ENCODE measurements around the gene IL1RAP. TPM values are rescaled to one million over a fixed set of nuclear protein-coding genes. Genes with fewer than 3 reads are reported as not detected.

Gene IL1RAP
- polyA plus RNA-seq, 3 donors = 8.0 to 12.6 (median 11.8) TPM

GRCh38 chr3:190680691-190681090 lies 166.8 kb downstream of the IL1RAP start:
- H3K79me2 ChIP-seq (ENCODE audit: insufficient read depth, low read length) = no peaks in the 10 kb centered on the region
- Mint-ChIP-seq H3K36me3 (no peaks in the 10 kb centered on the region), H3K9me3 (peaks cover 0 to 17% (median 10%) of the 10 kb centered on the region in 7 donors), H3K4me1 (peaks cover 1% of the 10 kb centered on the region), H3K27ac (no peak overlapping the region), H3K4me3 (no peak overlapping the region), H3K27me3 (ENCODE audit: low read depth in 3 of 3) (no peaks in the 10 kb centered on the region)
- H3K9ac ChIP-seq (ENCODE audit: insufficient read depth, low read length, poor library complexity, severe bottlenecking) = no peak overlapping the region
- no peaks in the 10 kb centered on the region for H3K27me3 ChIP-seq (ENCODE audit: control insufficient read depth in 2 of 2, insufficient read depth in 2 of 2, low read length in 2 of 2)
- H3K4me3 ChIP-seq (replicated peaks in 1 of 3; ENCODE audit: low read depth in 2 of 3, low read length in 3 of 3) = no peak overlapping the region
- WGBS (ENCODE audit: insufficient coverage) = 92% methylated on average over 2 of the region's 5 CpGs
- no peak overlapping the region for H3K4me2 ChIP-seq (replicated peaks; ENCODE audit: extremely low read depth, low read length, poor library complexity, severe bottlenecking)
- H3K9me3 ChIP-seq (replicated peaks in 1 of 2; ENCODE audit: control insufficient read depth in 1 of 2, insufficient read depth in 1 of 2, low read length in 2 of 2) = peaks cover 8 to 9% of the 10 kb centered on the region in 2 donors
- no peak overlapping the region for H2AFZ ChIP-seq (ENCODE audit: insufficient read depth, low read depth, low read length, poor library complexity, severe bottlenecking)
- H3K27ac ChIP-seq (ENCODE audit: low read depth in 1 of 2, low read length in 2 of 2) = no peak overlapping the region
- TF ChIP-seq CTCF (IDR thresholded peaks at IDR 0.05) = no peak
- no peak for DNase-seq
- no peaks in the 10 kb centered on the region for H4K20me1 ChIP-seq (ENCODE audit: insufficient read depth, low read length)
- no peaks in the 10 kb centered on the region for H3K36me3 ChIP-seq (replicated peaks in 1 of 2; ENCODE audit: control insufficient read depth in 1 of 2, insufficient read depth in 2 of 2, low read length in 2 of 2)
- intact Hi-C loops (cut with micrococcal nuclease) = no loop called here
- no peaks in the 10 kb centered on the region for H3K4me1 ChIP-seq (ENCODE audit: control insufficient read depth in 1 of 2, insufficient read depth in 2 of 2, low read length in 2 of 2)

- no peak for TF ChIP-seq CTCF (IDR thresholded peaks at IDR 0.05)
- no peak overlapping the region for H3K4me2 ChIP-seq (replicated peaks; ENCODE audit: extremely low read depth, low read length, poor library complexity, severe bottlenecking)
- no peaks in the 10 kb centered on the region for H3K9me3 ChIP-seq (replicated peaks in 1 of 2; ENCODE audit: control insufficient read depth in 1 of 2, insufficient read depth in 1 of 2, low read length in 2 of 2)
- intact Hi-C loops (cut with micrococcal nuclease) = no loop called here
- no peaks in the 10 kb centered on the region for H3K27me3 ChIP-seq (ENCODE audit: control insufficient read depth in 2 of 2, insufficient read depth in 2 of 2, low read length in 2 of 2)
- no peaks in the 10 kb centered on the region for H3K4me1 ChIP-seq (ENCODE audit: control insufficient read depth in 1 of 2, insufficient read depth in 2 of 2, low read length in 2 of 2)
- no CpG with 5 or more reads among the region's 7 CpGs for WGBS (ENCODE audit: insufficient coverage)
- Mint-ChIP-seq H3K4me1 (no peaks in the 10 kb centered on the region), H3K36me3 (no peaks in the 10 kb centered on the region), H3K9me3 (peaks cover 2 to 9% (median 4%) of the 10 kb centered on the region in 7 donors), H3K4me3 (no peak overlapping the region), H3K27ac (peak overlapping the region in 1 of 7 donors; percentile 40), H3K27me3 (ENCODE audit: low read depth in 3 of 3) (peaks cover 0 to 1% (median 0%) of the 10 kb centered on the region in 3 donors)
- H3K27ac ChIP-seq (ENCODE audit: low read depth in 1 of 2, low read length in 2 of 2) = no peak overlapping the region
- H3K36me3 ChIP-seq (replicated peaks in 1 of 2; ENCODE audit: control insufficient read depth in 1 of 2, insufficient read depth in 2 of 2, low read length in 2 of 2) = no peaks in the 10 kb centered on the region
- no peak overlapping the region for H2AFZ ChIP-seq (ENCODE audit: insufficient read depth, low read depth, low read length, poor library complexity, severe bottlenecking)
- H4K20me1 ChIP-seq (ENCODE audit: insufficient read depth, low read length) = no peaks in the 10 kb centered on the region
- DNase-seq = no peak
- no peaks in the 10 kb centered on the region for H3K79me2 ChIP-seq (ENCODE audit: insufficient read depth, low read length)
- no peak overlapping the region for H3K9ac ChIP-seq (ENCODE audit: insufficient read depth, low read length, poor library complexity, severe bottlenecking)
- H3K4me3 ChIP-seq (replicated peaks in 1 of 3; ENCODE audit: low read depth in 2 of 3, low read length in 3 of 3) = no peak overlapping the region
Observed at GRCh38 chr3:190684776-190685175, 170.9 kb downstream of the IL1RAP start.

All from CD14-positive monocyte (primary cell).